GM12874 (cell line): ENCODE measurements around the gene C1orf50.
A peak's percentile ranks its signal among the peaks of the same experiment; 100 is the strongest.

Source experiments
- TF ChIP-seq, protein P1 (sequence below): IDR thresholded peaks from 2 replicates; pipeline ENCODE4 v1.5.1; 2011; ENCODE audit warnings: low read depth, mild to moderate bottlenecking, control low read depth, low read length, moderate library complexity; ENCODE audit not compliant: insufficient read depth

C1orf50 gene

DNA sequence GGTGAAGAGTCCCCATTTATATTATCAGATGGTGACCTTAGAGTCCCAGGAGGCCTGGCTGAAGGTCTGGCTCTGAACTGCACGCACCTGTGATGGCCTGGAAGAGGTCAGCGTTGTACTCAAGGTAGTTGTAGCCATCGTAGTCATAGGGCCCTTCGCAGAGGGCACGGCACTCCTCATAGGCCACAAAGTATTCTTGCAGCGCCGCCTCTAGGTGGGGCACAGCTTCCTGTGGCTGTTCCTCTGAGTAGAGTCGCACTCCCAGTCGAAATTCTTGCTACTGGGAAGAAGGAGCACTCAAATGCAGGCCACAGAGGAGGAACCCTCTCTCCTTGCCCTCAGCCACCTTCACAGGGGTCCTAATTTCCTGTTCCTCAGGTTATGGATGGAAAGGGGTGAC lies 7.9 kb upstream of the C1orf50 start:
- TF ChIP-seq, protein P1, sequence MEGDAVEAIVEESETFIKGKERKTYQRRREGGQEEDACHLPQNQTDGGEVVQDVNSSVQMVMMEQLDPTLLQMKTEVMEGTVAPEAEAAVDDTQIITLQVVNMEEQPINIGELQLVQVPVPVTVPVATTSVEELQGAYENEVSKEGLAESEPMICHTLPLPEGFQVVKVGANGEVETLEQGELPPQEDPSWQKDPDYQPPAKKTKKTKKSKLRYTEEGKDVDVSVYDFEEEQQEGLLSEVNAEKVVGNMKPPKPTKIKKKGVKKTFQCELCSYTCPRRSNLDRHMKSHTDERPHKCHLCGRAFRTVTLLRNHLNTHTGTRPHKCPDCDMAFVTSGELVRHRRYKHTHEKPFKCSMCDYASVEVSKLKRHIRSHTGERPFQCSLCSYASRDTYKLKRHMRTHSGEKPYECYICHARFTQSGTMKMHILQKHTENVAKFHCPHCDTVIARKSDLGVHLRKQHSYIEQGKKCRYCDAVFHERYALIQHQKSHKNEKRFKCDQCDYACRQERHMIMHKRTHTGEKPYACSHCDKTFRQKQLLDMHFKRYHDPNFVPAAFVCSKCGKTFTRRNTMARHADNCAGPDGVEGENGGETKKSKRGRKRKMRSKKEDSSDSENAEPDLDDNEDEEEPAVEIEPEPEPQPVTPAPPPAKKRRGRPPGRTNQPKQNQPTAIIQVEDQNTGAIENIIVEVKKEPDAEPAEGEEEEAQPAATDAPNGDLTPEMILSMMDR, result no peak

DNA sequence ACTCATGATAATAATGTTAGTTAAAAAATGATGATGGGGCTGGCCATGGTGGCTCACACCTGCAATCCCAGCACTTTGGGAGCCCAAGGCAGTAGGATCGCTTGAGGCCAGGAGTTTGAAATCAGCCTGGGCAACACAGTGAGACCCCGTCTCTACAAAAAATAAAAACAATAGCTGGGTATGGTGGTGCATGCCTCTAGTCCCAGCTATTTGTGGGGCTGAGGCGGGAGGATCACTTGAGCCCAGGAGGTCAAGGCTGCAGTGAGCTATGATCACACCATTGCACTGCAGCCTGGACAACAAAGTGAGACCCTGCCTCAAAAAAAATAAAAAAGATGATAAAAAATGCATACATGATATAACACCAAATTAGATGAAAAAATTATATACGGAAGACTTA lies 5.5 kb upstream of the C1orf50 start:
- TF ChIP-seq, protein P1, result no peak

DNA sequence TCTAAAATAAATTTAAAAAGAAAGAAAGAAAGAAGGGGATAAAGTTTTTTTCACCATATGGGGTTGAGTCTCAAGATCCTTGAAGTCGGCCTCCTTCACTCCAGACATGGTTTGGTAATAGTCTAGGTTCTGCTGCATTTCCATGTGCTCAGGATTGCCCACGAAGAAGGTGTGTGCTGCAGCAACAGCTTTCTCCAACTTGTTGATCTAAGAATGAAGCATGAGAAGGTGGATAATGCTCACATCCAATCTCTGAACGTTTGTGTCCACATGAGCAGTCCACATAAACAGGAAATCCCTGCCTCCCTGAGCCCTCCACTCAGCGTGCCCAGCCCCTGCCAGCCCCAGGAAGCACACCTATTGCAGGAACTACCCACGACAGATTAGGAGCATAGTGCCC lies 4.8 kb upstream of the C1orf50 start:
- TF ChIP-seq, protein P1, result no peak

DNA sequence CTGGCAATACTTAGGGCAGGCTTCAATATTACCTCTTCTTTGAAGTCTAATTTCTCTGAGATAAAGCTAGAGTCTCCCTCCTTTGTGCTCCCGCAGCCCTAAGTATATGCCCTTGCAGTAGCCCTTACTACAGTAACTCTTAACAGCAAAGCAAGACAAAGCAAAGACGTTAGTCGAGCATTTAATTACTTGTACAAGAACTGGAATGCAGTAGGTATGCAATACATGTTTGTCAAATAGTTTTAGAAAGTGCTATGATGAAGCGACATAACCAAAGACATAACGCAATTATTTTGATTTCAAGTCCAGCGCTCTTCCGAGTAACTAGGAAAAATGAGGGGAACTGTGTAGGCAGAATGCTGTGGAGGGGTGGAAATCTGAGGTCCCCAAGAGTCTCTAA lies 1.8 kb upstream of the C1orf50 start:
- TF ChIP-seq, protein P1, result no peak

DNA sequence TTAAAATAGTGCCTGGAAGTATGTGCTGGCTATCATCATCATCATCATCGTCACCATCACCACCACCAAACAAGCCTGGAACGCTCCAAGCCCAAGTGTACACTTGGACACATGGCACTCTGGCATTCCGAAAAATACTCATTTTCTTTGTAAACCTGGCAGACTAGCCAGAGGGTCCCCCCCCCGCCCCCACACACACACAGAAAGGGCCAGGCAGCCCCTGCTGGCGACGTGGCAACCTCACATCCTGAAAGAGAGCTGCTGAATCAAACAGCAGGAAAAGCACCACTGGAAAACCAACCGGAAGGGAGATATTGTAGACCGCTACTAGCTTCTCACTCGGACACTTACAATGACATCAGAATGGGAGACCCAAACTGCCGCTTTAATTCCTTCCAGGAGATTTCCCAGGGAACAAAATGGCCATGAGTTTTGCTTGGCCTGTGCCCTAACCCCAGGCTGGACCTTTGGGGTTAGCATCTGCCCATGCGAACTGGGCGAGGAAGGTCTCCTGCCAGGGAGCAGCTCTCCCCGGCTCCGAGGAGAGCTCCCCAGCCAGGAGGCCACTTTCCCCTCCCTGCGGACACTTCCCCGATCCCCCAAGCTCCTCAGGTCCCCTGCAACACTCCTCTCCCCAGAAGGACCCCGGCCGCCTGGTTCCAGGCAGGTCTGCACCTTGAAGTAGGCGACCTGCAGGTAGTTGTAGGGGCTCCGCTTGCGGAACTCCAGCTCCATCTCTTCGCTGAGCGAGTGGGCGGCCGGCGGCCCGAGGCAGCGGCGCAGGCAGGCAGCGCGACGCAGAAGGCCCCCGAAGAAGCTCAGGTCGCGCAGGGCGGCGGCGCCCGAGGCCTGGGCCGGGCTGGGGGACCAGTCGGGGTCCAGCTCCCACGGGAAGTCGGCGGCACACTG lies 963 bp upstream of the C1orf50 start:
- TF ChIP-seq, protein P1, result peak; percentile 45; the same call in 1 of the 2 replicates

DNA sequence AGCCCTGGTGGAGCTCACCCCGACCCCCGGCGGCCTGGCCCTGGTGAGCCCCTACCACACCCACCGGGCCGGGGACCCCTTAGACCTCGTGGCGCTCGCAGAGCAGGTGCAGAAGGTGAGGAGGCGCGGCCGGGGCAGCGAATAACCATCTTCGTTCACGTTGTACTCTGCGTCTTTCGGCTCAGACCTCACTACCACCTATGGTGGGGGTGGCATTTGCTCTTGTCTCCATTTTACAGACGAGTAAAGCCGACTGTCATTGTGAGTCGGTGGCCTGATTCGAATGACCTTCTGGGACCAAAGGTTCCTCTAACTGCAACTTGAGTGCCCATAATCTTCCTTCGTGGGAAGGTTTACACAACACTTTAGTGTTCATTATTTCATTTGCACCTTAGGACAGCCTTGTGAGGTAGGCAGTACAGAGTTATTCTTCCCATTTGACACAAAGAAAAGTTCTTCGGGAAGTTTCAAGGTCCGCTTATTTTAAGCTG lies 506 bp downstream of the C1orf50 start:
- TF ChIP-seq, protein P1, result no peak

DNA sequence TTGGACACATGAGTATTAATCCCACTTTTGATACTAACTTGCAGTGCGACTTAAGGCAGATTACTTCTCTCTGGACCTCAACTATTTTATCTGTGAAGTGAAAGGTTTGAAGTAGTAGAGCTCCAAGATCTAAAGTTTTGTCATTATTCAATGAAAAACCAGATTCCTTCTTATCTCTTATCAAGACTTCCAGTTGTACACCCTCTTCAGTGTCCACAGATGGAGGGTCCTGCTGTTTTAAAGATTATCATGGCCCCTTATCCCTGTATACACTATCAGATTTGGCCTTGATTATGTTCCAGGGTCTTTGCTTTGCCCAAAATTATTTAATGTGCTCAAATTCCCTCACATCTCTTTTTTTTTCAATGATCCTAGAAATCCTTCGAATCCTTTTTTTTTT lies 1.1 kb downstream of the C1orf50 start:
- TF ChIP-seq, protein P1, result no peak
